GM12865 (cell line): Measurements from ENCODE around the gene HNRNPDL.

Experiments used
- DNase-seq: peaks from one replicate; pipeline ENCODE4 v3.0.0; 2010; ENCODE audit warnings: low read depth
- H3K4me3 ChIP-seq: 2 replicates; pipeline ENCODE4 v1.5.1; 2011; ENCODE audit warnings: mild to moderate bottlenecking, low read depth, low read length, control low read depth
- CTCF ChIP-seq: IDR thresholded peaks from 2 replicates; pipeline ENCODE4 v1.5.1; 2011; ENCODE audit warnings: low read length, control low read depth, low read depth, inconsistent platforms; ENCODE audit not compliant: insufficient read depth; ENCODE audit errors: missing control alignments

The HNRNPDL gene

GRCh38 chr4:82432596-82432995, 2.3 kb upstream of the HNRNPDL start:
- DNase-seq, result no peak
- H3K4me3 ChIP-seq, result no peak overlapping the region
- no peak for TF ChIP-seq CTCF

GRCh38 chr4:82431831-82432230, 1.6 kb upstream of the HNRNPDL start:
- no peak for TF ChIP-seq CTCF
- peak overlapping the region; percentile 99 for H3K4me3 ChIP-seq
- no peak for DNase-seq

GRCh38 chr4:82430964-82431745, 893 bp upstream of the HNRNPDL start:
- peak overlapping the region; percentile 99 for H3K4me3 ChIP-seq
- TF ChIP-seq CTCF, result no peak
- peak; percentile 48 for DNase-seq

- DNase-seq, result no peak
- TF ChIP-seq CTCF, result no peak
- H3K4me3 ChIP-seq, result peak overlapping the region; percentile 99
These were observed 502 bp downstream of the HNRNPDL start for GRCh38 chr4:82429728-82430192.

GRCh38 chr4:82428969-82429727, 1.1 kb downstream of the HNRNPDL start:
- DNase-seq, result peak; percentile 96
- H3K4me3 ChIP-seq, result peak overlapping the region; percentile 99

GRCh38 chr4:82428526-82428968, 1.7 kb downstream of the HNRNPDL start:
- DNase-seq, result no peak
- H3K4me3 ChIP-seq, result peak overlapping the region; percentile 99
- no peak for TF ChIP-seq CTCF

More at GRCh38 chr4:82428969-82429727, 1.1 kb downstream of the HNRNPDL start:
- TF ChIP-seq CTCF, result peak; percentile 88
